ENCODE results near the gene NEUROD1.

The NEUROD1 gene

GRCh38 chr2:181643151-181643550, 37.2 kb downstream of the NEUROD1 start:
- no peak for DNase-seq (ENCODE audit: low read depth in 2 of 2, low spot score in 1 of 2)

DNA sequence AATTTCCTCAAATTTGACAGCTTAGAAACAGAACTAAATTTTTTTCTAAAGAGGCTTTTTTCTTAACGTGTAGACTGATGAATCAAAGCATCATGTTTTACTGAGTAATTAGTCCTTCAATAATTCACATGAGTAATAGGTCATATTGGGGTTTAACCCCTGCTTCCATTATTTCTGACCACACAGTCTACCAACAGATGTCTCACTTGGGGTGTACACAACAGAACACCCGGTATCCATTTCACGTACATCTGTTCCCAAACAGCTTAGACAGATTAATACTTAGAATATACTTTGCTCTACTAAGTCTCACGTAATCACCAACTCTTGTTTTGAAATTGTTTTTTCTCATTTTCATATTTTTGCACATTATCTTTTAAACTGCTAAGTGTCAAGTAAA, 38.2 kb downstream of the NEUROD1 start:
- no peak for DNase-seq (ENCODE audit: low read depth in 2 of 2, low spot score in 1 of 2)

- no peak for DNase-seq (ENCODE audit: low read depth in 2 of 2, low spot score in 1 of 2)
Observed at GRCh38 chr2:181639686-181640085, 40.6 kb downstream of the NEUROD1 start.

GRCh38 chr2:181632733-181633401, 47.5 kb downstream of the NEUROD1 start:
- DNase-seq (ENCODE audit: low read depth in 2 of 2, low spot score in 1 of 2): no peak

- no peak for DNase-seq (ENCODE audit: low read depth in 2 of 2, low spot score in 1 of 2)
Observed at GRCh38 chr2:181628590-181629585, 51.4 kb downstream of the NEUROD1 start.

DNA sequence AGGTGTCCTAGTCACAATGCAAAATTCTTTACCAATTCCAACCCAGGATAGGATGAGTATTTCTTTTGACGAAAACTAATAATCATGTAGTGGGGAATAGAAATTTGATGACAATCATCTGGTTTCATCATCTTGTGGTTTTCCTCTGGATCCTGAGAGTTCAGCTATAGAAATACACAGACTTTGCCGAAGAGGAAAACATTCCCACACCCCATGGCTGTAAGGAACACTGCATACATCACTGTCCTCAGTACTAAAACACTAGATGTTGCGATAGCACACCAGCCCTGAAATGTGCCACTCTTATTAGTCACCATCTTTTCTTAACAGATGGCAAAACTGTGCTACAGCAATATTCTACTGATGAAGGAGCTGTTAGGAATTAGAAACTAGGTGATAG, 52.8 kb downstream of the NEUROD1 start:
- DNase-seq (ENCODE audit: low read depth in 2 of 2, low spot score in 1 of 2): no peak

DNA sequence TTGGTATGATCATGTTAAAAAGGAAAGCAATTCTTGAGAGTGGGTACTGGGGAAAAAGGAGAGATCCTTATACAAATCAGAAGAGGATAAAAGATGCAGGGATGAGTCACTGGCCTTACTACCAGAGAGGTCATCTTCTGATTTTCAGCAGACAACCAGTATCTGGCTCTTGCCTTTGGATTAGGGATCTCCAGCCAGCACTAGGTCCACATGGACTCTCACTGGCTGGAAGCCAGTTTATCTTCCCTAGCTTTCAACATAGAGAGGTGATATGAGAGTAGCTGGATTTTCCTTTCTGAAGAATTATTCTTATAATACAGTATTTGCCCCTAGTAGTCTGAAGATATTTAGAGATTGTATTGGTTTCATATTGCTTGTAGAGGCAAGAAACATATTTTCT, 53.6 kb downstream of the NEUROD1 start:
- DNase-seq (ENCODE audit: low read depth in 2 of 2, low spot score in 1 of 2): no peak
